A172 (cell line): Measurements from ENCODE around the gene ADCY2. TPM values are rescaled to one million over a fixed set of nuclear protein-coding genes. Genes with fewer than 3 reads are reported as not detected.

Experiments
- DNase-seq: peaks from one replicate; pipeline ENCODE4 v3.0.0-alpha.2; 2015; ENCODE audit warnings: low spot score
- total RNA-seq: library from RNA; depleted of rRNA; stranded (reverse); fragments of >200 nt; shearing (Covaris generic); gene quantifications from 2 replicates; pipeline ENCODE4 v1.2.3, GENCODE V29; 2014

ADCY2 gene
- total RNA-seq, 1 experiment from 2014 or later, result 0.10 TPM

DNA sequence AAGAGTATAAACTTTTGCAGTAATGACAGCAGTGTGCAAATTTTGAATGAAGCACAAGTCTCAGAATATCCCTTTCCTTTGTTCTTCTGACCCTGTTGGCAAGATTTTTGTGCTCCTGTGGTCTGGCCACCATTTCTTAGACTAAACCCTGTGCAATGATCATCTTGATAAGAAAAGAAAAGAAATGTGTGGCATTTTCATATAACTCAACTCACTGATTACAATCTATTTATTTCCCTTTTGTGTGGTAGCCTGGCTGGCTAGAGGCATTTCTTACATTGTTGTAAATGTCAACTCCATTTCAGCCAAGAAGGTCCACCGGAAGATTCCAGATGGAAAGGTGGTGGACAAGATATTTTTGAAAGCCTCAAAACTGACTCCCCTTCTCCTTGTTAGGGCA is 41.9 kb downstream of the ADCY2 start:
- DNase-seq, result no peak

- DNase-seq, result no peak
Measured at GRCh38 chr5:7445068-7445467, 49.1 kb downstream of the ADCY2 start.

GRCh38 chr5:7445831-7446230 is 49.9 kb downstream of the ADCY2 start:
- no peak for DNase-seq

GRCh38 chr5:7446913-7447312 is 51.0 kb downstream of the ADCY2 start:
- DNase-seq, result no peak

DNA sequence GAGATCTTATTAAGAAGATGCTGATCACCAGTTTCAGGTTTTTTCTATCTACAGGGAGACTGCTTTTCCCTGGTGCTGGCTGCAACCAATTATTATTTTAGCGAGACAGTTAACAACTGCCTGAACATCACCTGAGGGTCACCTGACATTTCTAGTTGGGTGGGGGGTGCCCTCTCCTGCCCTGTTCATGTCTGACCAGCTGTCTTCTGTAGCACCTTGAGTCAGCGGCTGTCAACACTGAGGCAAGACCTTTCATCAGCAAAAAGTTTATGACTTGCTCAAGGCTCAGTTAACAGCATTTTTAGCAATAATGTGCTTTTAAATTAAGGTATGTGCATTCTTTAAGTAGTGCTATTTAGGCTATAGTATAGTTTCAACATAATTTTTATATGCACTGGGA is 58.0 kb downstream of the ADCY2 start:
- no peak for DNase-seq

DNA sequence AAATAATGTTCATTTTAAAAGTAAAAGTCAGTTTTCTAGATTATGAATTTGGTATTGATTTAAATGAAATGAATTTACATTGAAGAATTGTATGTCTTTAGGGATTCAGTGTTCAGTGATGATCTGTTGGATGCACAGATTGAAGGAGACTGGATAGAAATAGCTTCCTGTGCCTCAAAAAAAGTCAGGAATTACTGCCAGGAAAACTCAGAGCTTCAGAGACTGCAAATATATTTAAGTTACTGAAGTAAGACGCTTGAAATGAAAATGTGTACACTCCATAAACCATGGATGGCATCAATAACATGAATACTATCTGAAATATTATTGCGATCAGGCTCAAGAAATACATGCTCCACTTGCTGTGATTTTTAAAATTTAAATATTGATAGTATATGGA is 60.3 kb downstream of the ADCY2 start:
- no peak for DNase-seq

GRCh38 chr5:7461371-7461770 is 65.4 kb downstream of the ADCY2 start:
- no peak for DNase-seq

DNA sequence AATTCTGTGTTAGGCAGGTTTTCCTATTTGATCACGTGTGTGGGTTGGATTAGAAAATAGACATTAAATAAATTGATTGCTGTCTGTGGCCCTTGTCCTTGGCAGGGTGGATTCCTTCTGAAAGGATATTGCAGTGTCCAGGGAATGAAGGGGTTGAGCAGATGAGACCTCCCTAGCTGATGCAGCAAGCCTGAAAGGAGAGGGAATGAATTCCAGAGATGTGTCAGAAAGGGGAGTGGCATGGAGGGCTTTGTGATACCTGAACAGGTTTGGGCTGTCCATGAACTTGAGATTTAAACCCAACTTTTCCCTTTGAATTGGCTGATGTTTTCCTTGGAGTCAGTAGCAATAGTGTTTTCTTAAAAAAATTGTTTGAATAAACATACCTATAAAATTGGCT is 66.8 kb downstream of the ADCY2 start:
- no peak for DNase-seq

GRCh38 chr5:7464182-7464581 is 68.2 kb downstream of the ADCY2 start:
- DNase-seq, result no peak

- no peak for DNase-seq
Measured at GRCh38 chr5:7467179-7467578, 71.2 kb downstream of the ADCY2 start.

DNA sequence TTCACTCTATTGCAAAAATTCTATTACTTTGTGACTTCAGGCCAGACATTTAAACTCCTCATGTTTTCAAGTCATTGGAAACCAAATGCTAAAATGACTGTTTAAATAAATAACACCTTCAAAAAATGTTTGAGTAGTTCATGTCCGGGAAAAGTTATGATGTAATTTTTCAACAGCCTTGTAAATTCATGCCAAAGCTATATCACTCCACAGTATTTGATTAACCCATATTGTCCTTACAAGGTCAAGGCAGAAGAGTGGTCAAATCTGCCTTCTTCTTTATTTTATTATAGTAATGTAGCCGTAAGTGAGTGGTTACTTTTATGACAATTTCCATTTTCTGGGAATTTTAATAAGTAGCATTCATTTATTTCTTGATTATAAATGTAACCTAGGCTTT is 72.8 kb downstream of the ADCY2 start:
- DNase-seq, result no peak

GRCh38 chr5:7471710-7472109 is 75.8 kb downstream of the ADCY2 start:
- DNase-seq, result no peak

DNA sequence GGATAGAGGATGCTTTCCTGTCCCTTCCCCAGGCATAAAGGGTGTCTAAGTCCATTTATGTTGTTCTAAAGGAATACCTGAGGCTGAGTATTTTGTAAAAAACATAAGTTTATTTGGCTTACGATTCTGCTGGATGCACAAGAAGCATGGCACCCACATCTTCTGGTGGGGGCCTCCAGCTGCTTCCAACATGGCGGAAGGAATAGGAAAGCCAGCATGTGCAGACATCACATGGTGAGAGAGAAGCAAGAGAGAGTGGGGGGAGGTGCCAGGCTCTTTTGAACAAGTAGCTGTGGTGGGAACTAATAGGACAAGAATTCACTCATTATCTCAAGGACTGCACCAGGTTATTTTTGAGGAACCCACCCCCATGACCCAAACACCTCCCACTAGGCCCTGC is 77.2 kb downstream of the ADCY2 start:
- DNase-seq, result no peak

GRCh38 chr5:7473668-7474215 is 77.8 kb downstream of the ADCY2 start:
- no peak for DNase-seq

- DNase-seq, result no peak
Measured at GRCh38 chr5:7474821-7475403, 79.0 kb downstream of the ADCY2 start.

GRCh38 chr5:7478459-7478858 is 82.5 kb downstream of the ADCY2 start:
- no peak for DNase-seq

- DNase-seq, result no peak
Measured at GRCh38 chr5:7488734-7489133, 92.8 kb downstream of the ADCY2 start.

- no peak for DNase-seq
Measured at GRCh38 chr5:7492371-7492770, 96.4 kb downstream of the ADCY2 start.

GRCh38 chr5:7493081-7493480 is 97.1 kb downstream of the ADCY2 start:
- DNase-seq, result no peak

DNA sequence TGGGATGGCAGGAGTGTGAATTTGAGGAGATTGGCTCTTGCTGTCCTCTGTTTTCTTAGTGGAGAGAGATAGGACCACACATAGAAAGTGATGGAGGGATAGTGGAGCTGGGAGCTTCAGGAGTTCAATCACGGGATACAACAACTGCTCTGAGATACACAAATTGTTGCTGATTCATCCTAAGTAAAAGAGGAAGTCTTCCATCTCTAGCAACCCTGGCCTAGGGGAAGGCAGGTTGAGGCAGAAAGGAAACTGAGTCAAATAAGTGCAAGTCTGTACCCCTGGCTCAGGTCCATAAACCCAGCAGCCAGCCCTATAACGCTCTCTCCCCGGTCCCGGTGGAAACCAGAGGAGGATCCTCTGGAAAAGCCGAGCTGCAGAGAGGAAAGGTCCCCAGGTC is 97.7 kb downstream of the ADCY2 start:
- no peak for DNase-seq

DNA sequence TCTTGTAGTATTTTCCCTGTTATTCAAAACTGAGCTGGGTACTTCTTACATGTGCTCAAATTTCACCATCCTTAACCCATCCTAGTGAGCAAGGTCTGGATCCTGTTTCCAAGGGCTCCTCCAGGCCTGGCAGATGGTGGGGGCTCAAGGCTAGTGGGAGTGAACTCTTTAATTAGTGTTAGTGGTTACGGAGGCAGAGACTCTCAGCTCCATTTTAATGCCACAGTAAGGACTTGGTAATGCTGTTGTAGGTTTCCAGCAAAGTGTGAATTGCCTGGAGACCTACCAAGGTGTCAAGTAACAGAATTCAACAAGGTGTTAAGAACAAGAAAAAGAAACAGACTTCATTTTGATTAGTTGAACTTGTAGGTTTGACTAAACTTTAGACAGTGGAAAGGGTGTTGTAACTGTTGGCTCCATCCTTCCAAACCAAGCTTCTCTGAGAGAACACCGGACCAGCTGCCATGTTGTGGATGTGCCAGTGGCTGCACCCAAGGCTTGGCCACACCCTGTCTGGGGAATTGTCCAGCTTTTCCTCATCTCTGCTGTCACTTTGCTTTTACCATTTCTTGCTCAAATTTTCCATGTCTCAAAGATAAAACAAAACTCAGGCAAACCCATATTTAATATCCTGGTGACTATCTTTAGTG is 98.7 kb downstream of the ADCY2 start:
- DNase-seq, result no peak

GRCh38 chr5:7495131-7495517 is 99.2 kb downstream of the ADCY2 start:
- no peak for DNase-seq

- no peak for DNase-seq
Measured at GRCh38 chr5:7500256-7500655, 104.3 kb downstream of the ADCY2 start.

DNA sequence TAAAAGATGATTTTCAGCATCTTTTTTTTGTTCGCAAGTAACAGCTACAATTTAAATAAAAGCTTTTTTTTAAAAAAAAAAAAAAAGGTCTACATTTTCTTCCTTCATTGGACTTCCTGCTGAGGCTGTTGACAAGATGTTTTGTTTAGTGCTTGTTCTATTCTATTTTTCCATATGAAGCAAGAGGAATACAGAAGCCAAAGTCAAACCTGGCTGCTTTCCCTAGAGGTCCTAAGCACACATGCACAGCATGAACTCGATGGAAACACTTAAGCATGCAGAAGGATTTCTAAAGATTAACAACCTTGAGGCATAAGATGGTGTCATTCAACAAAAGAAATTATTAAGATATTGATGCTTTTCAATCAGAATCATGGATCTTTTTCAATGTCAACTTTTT is 105.1 kb downstream of the ADCY2 start:
- no peak for DNase-seq
